HG03135 (cell line): Measurements from ENCODE around the gene OR6C1.
"Not testable (repeated sequence)": the region's sequence is repeated elsewhere in the genome, so short reads cannot be mapped to it uniquely, and the experiment has no call there.

Experiments
- ATAC-seq: cut with Tn5 transposase; IDR thresholded peaks from one replicate; pipeline ENCODE4 v1.9.1; 2021; ENCODE audit warnings: mild to moderate bottlenecking, moderate library complexity; ENCODE audit not compliant: unreplicated experiment

Gene OR6C1

GRCh38 chr12:55314043-55314442 lies at the start of gene OR6C1:
TSS of gene OR6C1 (plus strand) at chr12:55314343. CDS start at chr12:55320600, 6,257 bp downstream.
- ATAC-seq = no peak

- no peak for ATAC-seq
These were observed 33.2 kb upstream of the OR6C1 start for GRCh38 chr12:55280991-55281390.

- ATAC-seq = no peak
These were observed 24.1 kb upstream of the OR6C1 start for GRCh38 chr12:55289999-55290398.

- no peak for ATAC-seq
These were observed 17.7 kb upstream of the OR6C1 start, which contains the start of gene OR6C6 for GRCh38 chr12:55296469-55296868. TSS of gene OR6C6 (minus strand) at chr12:55296569. CDS start at chr12:55295232, 1,337 bp downstream.

GRCh38 chr12:55320201-55320600 lies 6.1 kb downstream of the OR6C1 start:
- ATAC-seq = no peak

- ATAC-seq = not testable (repeated sequence)
These were observed 11.7 kb downstream of the OR6C1 start for GRCh38 chr12:55325801-55326200.

- no peak for ATAC-seq
These were observed 16.3 kb downstream of the OR6C1 start, which contains the start of gene OR6C3 for GRCh38 chr12:55330446-55330845. TSS of gene OR6C3 (plus strand) at chr12:55330746. CDS start at chr12:55331701, 955 bp downstream.

- ATAC-seq = no peak
These were observed 21.9 kb downstream of the OR6C1 start for GRCh38 chr12:55336002-55336401.

GRCh38 chr12:55355338-55355737 lies 41.2 kb downstream of the OR6C1 start:
- ATAC-seq = not testable (repeated sequence)

- ATAC-seq = no peak
These were observed 48.5 kb downstream of the OR6C1 start, which contains the start of gene OR6C75 for GRCh38 chr12:55362675-55363074. TSS of gene OR6C75 (plus strand) at chr12:55362975. CDS start at chr12:55365111, 2,136 bp downstream.

GRCh38 chr12:55365086-55365485 lies 50.9 kb downstream of the OR6C1 start:
- ATAC-seq = no peak
